Bone marrow (tissue), 2 donors: ENCODE results near the gene SERGEF.
A peak's percentile ranks its signal among the peaks of the same experiment; 100 is the strongest.

Experiments used
- DNase-seq, 2 donors: peaks; one replicate each; lab custom pipeline; 2025; lab: John Stamatoyannopoulos, UW

The SERGEF gene

DNA sequence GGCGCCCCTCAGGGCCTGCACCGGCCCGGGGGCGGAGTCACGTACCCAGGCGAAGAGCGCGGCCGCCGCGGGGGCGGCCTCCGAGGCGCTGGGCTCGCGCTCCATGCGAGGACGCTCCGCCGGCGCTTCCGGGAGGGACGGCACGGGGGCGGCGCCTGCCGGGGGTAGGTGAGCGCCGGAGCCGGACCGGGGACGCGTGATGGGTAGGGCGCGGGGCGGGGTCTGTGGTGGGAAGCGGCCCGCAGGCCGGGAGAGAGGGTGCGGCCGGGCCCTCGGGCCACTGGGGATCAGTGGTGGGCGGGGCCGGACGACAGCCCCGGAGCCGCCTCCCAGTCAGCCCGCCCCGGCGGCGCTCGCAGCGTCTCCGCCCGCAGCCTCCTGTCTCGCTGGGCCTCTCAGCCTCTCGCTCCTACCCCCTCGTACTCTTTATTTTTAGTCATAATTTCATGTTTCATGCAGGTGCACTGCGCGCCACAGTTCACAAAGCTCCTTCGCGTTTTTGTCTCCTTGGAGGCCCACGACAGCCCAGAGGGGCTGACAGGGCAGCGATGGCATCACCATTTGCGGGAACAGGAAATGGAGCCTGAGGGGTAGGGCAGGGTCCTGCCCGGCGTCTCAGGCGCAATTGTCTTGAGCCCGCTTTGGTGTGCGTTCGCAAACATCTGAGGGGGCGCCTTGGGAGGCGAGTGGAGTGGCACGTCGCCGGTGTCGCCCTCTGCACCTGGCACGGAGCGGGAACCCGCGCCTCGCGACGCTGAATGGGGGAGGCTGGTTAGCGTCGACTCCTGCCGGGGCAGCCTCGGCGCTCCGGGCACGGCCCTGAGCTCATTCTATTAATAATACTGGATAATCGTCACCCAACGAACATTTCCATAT, at the start of gene SERGEF:
Gene SERGEF (minus strand): TSS at position 142 of the 876 bp plus-strand sequence. CDS start 37 bp downstream, at position 105.
- peak; percentile 62 to 65 for DNase-seq

DNA sequence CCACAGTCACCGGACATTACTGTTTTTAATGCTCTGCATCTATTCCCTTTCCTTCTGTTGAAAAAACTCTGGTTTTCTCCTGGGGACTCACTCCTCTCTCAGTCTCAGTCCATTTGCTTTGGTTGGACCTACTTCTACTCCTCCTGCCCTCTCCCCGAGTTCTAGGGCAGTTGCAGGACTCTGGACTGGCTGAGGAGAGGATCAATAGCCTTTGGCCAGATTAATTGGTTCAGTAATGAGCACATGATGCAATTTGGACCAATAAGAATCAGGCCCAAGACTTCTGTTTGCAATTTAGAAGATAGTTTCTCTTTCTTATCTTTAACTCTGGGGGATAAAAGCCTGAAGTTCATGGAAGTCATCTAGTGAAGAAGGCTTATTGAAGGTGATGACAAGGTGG, 48.5 kb upstream of the SERGEF start:
- no peak for DNase-seq

DNA sequence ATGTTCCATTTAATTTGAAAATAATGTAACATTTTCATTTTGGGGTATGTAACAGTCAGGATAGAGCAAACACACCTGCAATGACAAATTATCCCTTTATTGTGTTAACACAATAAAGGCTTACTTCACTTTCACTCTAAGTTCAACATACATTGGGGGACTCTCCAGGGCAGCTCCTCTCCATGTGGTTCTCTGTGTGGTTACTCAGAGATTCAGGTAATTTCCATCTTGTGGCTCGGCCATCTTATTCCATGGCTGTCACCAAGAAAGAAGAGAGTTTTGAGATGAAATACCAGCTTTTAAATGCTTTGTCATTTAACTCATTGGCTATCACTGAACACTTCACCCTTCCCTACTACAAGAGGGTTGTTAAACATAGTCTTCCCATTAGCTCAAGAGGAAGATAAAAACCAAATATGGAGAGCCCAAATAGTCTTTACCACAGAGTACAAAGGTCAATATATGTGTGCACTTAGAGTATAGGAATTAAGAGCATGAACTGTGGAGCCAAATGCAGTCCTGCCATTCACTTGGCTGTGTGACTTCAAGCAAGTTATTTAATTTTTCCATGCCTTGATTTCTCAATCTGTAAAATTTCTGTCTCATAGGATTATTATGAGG, 43.8 kb upstream of the SERGEF start:
- no peak for DNase-seq

DNA sequence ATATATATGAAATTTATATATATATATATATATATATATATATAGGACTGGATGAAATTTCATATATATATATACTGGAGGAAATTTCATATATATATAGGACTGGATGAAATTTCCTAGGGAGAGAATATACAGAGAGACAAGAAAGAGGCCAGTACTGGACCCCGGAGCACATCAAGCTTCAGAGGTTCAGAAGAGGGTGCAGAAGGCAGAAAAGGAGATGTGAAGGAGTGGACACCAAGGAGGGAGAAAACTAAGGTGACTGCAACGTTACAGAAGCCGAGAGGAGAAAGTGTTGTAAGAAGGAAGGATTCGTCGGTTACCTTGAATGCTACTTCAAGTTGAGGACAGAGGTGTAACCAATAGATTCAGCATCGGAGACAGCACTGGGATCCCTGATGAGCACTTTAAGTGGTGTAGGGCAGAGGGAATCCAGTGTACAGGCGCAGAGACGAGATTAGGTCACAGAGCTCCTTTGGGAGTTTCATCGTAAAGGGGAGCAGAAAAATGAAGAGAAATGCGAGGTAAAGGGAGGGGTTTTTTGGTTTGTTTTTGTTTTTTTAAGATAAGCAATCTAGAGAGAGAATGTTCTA, 41.8 kb upstream of the SERGEF start:
- DNase-seq = no peak

DNA sequence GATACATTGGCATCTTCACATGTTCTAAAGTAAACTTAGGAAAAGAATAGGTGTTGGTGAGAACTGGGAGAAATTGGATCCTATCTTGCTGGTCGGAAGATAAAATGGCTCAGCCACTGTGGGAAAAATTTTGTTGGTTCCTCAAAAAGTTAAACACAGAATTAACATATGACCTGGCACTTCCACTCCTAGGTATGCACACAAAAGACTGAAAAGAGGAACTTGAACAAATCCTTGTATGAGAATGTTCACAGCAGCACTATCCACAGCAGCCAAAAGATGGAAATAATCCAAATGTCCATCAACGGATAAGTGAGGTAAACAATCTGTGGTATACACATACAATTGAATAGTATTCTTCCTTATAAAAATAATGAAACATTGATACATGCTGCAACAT, 38.0 kb upstream of the SERGEF start:
- DNase-seq = no peak

DNA sequence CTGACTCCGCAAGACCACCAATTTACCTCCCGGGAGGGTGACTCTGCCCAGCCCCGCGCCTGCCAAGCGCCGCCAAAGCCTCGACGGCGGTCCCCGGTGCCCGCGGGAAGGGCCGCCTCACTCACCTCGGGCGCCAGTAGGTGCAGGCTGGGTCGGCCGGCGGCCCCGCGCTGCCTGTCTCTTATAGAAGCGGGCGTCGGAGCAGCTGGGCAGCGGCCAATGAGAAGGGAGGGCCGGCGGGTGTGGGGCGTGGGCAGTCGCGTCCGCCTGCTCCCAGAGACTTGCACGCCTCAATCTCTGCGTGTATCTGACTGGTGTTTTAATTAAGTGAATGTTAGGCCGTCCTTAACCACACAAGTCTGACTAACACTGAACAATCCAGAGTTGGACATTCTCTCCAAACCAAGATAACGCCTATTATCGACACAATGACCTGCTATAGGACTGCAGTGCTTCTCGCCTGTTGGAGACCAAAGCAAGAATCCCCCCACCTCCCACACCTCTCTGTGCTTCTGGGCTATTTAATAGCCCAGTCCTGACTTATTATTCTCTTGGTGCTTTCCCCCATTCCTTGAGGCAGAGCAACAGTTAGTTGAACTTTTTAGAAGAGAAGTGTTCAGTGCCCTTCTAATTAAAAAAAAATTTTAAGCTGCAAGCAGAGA, 33.4 kb upstream of the SERGEF start, which contains the start of gene TPH1:
Gene TPH1 (minus strand): TSS at position 154 of the 662 bp plus-strand sequence. CDS start 5,507 bp downstream, outside the sequence.
- DNase-seq = no peak

DNA sequence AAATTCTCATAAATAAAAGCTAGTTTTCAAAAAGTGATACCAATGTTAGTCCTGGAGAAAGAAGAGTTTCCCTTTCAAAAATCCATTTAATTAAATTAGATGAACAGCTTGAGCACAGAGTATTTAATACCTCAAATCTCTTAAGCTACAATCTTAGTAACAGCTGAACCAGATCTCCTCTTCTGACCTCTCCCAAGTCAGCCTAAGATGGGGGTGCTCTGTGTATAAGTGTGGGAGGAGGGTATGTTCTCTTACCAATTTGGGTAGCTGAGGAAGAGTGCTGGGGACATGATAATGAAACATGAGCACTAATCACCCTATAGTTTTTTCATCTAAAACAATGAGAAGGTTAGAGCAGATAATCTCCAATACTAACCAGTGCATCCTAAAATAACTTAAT, 23.6 kb upstream of the SERGEF start:
- DNase-seq = no peak

DNA sequence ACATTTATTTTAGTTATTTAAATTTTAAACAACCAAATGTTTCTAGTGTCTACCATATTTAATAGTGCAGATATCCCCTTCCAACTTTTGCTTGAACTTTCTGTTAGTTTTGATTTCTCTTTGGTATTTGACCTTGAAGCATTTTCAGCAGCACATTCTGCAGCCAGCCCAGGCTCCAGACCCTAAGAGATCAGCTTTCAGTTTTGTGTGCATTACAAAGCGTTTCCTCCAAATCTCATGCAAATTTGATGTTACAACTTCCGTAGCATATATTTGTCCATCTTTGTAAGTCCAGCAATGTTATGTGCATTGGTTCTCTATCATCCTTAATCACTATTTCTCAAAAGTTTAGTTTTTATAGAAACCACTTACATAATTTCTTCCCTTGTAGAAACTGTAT, 14.6 kb upstream of the SERGEF start:
- DNase-seq = no peak

DNA sequence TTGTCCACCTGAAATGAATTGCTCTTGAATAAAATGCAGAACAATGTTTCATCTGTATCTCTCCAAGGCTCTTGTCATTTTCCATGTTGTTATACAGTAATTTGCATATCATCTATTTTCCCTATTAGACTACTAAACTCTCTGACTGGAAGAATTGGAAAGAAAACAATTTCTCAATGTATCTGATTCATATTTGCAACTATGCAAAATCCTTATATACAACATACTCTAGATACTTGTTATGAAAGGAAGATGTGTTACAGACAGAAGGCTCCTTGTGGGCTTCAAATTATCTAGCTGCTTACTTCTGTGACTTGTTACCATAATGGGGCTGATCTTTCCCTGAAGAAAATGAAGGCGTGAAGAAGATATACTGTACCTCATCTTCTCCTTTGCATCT, 9.6 kb upstream of the SERGEF start:
- DNase-seq = no peak

DNA sequence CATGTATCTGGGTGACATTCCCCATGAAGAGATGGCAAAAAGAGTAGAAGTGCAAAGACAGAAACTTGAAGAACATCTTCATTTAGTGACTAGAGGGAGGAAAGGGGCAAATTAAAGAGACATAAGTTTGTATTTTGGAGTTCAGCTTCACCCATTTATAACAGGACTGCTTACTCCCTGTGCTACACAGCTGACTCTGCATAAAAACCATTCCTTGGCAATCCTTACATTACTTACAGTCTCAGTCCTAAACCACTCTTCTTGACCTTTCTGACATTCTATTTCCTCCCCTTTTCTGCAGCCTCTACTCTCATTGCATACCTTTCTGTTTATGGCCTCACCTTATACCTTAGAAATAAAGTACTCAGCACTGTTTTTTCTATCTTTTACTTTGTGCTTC, 6.8 kb upstream of the SERGEF start:
- DNase-seq = no peak

DNA sequence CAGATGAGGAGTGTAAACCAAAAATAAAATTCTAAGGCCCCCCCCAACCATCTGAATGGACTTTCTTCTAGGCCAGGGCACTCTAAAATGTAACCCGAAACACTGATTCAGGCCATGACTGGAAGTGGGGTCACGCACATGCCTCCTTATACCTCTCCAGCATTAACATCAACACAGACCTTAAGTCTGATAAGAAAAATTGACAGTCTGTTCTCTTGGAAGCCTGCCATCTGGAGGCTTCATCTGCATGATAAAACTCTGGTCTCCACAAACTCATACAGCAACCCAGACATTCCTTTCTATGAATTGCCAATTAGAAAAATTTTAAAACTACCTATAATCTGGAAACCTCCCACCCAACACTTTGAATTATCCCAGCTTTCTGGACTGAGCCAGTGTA, 3.9 kb upstream of the SERGEF start:
- no peak for DNase-seq

DNA sequence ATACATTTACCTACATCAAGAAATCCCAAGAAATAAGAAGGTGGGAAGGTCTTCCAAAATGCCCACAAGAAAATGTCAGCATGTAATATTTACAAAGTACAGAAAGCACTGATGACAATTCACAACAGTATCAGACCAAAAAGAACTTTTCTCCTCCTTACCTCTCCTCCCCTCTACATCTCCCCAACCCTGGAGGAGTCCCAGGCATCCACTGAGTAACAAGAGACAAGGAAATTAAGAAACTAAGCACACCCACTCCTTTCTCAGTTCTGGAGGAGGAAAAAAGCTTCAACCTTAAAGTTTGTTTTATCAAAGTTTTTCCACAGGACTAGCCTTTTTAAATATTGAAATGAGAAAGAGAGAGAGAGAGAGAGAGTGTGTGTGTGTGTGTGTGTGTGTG, 2.0 kb upstream of the SERGEF start:
- no peak for DNase-seq

DNA sequence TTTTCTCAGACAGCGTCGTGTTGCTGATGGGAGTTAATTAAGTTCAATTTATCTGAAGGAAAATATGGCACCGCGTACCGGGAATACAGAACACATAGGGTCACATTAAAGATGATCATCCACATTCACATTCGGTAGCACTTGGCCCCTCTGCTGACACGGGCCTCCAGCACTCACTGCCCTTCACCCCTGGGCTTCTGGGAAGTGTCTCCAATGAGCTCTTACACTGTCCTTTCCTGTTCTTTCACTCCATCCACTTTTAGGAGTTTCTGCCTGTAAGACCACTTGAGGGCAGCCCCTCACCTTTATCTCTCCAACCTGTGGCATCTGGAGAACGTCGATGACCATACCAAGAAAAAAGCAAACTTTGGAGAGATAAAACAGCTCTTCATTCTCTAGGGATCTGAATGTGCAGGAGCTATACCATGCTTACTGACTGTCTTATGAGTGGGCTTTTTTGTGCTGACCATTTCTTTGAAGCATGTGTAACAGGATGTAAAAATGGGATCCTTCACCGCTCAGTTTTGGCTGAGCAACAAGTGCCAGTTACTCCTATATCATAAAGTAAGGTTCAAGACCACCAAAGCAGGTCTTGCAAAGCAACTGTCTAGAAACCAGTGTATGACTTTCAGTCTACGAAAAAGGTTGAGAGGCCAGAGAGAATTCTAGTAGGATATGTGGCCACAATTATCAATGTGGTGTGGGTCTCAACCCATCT, 1.1 kb upstream of the SERGEF start:
- peak in 1 of 2 donors; percentile 2 for DNase-seq

DNA sequence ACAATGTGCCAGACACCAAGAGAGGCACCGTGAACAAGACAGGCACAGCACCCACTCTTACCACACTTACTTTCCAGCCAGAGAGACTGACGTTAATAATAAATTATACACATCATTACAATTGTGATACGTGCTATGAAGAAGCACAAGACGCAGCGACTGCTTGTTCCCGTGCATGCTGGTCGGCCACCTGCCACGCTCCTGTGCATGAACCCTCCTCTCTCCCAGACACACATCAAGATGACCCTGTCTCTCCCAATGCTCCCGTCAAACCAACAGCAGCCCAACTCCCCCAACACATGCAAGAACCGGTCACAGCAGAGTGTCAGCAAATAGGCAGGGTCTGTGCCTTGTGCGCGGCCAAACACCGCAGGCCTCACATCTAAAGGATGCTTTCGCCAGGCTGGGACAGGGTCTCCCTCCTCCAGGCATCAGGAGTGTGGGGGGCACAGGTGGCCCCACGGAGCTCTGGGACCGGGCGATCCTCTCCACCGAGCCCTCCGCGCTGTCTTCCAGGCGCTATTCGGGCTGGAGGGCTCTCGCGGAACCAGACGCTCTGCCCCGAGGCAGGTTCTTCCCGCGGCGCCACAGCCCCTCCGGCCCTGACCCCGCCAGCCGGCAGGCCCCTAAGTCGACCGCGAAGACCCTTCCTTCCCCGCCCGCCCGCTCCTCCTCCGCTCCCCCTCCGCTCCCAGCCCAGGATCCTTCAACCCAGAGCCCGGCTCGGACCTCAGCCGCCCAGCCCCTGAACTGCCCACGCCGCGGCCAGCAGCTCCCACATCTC, 533 bp downstream of the SERGEF start:
- no peak for DNase-seq

DNA sequence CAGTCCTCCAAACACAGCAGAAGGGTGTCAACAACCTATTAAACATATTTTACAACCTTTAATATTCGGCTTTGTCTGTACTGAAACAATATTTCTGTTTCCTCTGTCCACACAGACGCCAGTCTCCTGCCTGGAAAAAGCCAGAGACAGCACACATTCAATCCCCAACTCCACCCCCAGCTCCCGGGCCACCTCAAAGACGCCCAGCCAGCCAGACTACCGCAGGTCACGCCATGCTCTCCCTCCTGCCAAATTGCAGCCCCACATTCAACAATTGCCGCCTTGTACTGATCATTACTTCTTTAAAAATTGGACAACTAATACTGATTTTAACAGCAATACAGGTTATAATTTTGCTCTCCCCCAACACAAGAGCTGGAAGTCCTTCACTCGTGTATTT, 1.2 kb downstream of the SERGEF start:
- DNase-seq = no peak

DNA sequence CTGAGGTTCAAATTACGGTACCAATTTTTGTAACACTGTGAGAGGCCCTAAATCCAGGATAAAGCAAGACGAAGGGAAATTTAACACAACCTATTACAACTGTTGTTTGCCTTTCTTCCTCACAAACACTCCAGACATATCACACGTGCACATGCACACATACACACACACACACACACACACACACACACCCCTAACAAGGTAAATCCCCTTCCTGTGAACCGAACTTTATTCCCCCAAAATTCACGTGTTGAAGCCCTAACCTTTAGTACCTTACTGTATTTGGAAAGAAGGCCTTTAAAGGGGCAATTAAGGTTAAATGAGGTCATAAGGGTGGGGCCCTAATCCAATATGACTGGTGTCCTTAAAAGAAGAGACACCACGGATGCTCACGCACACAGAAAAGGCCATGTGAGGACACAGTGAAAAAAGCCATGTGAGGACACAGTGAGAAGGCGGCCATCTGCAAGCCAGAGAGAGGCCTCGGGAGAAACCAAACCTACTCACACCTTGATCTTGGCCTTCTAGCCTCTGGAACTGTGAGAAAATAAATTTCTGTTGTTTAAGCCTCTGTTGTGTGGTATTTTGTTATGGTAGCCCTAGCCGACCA, 1.8 kb downstream of the SERGEF start:
- no peak for DNase-seq

DNA sequence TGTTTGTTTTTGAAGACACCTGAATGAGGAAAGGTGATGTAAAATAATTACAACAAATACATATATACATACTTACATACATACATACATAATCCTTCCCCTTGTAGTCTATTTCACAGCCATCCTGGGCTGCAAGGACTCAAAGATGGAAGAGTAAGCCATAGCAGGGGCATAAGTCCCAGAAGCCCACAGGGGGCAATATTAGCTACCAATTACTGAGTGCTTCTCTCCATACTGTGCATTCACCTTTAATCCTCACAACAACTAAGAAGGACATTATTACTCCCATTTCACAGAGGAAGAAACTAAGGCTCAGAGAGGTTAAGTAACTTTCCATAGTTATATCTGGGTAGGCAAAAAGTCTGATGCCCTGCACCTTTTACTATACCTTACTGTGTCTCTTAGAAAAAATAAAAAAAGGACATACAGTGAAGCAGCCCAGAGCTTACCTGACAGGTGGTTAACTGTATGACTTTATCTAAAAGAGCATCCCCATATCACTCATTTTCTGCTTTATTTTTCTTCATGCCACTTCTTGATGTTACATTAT, 2.7 kb downstream of the SERGEF start:
- DNase-seq = no peak

DNA sequence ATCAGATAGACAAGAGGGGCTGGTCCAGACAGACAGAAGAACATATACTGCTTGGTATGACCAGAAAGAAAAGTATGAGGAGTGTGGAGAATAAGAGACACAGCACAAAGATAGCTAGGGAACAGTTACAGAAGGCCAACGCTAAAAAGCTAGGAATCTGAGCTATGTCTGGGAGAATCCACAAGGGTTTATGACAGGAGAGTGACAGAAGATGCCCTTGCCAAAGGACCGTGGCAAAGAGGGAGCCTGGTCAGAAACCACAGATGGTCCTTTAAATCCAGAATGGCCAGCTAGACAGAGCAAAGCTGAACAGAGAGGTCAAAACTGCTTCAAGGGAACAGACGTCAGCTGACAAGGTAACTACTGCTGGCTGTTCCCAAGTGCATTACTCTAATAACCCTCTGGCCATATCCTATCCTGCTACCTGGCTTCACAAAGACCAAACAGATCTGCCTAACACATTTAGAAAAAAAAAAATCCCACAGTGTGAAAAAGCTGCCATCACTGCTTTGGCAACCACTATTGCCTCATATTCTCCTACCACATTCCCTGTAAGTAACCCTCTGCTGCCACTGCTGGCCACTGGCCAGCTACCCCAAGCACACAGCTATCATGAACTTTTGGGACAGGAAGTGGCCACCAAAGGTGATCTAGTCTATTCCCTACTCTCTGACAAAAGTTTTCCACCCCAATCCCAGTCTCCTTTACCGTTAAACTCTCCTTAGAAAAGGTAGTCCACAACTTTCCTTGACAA, 7.3 kb downstream of the SERGEF start:
- DNase-seq = no peak

DNA sequence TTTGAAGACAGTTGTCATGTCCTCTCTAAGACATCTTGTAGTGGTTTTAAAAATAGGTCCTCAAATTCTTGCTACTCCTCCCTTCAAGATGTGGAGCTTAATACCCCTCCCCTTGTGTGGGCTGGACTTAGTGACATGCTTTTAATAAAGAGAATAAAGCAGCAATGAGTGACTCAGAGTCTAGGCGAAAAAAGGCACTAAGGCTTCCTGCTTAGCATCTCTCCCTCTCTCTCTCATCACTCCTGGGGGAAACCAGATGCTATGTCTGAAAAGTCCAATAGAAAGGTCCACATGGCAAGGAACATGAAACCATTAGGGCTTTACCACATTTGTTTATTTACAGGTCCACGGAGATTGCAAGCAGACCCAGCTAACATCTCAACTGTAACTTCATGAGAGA, 11.7 kb downstream of the SERGEF start:
- no peak for DNase-seq

DNA sequence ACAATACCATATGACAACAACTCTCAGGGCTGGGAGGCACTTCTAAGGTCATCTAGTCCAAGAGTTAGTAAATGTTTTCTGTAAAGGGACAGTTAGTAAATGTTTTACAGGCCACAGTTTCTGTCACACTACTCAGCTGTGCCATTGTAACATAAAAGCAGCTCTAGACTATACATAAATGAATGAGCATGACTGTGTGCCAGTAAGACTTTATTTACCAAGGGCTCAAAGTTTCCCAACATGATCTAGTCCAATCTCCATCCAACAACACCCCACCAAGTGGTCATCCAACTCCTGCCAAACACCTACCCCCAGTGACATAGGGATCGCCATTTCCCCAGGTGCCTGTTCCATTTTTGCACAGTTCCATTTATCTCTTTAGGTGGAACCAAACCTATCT, 12.1 kb downstream of the SERGEF start:
- DNase-seq = no peak
